ENCODE results near the gene ETFRF1.

Gene ETFRF1

DNA sequence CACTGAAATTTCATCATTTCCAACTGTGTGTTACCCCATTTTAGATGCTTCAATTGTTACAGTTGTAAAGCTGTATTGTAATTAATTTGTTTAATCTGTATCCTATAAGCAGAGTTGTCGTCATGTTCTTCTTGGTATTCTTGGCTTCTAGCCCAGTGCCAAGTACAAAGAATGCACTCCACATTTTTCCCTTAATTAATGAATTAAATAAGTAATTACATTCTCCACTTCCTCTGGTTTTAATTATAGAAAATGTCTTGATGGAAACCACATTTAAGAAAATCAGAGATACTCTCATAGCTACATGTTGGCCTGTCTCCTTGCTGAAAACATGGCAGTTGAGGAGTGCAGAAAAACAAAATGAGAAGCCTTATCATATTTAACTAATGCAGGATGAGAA, 823 bp upstream of the ETFRF1 start:
- no peak for TF ChIP-seq CTCF (IDR thresholded peaks at IDR 0.05; ENCODE audit: low read depth, low read length)
- no peak overlapping the region for H3K4me3 ChIP-seq (ENCODE audit: low read depth, low read length)

GRCh38 chr12:25194722-25195055, 348 bp upstream of the ETFRF1 start:
- no peak for TF ChIP-seq CTCF (IDR thresholded peaks at IDR 0.05; ENCODE audit: low read depth, low read length)
- H3K4me3 ChIP-seq (ENCODE audit: low read depth, low read length), result peak overlapping the region; percentile 85

DNA sequence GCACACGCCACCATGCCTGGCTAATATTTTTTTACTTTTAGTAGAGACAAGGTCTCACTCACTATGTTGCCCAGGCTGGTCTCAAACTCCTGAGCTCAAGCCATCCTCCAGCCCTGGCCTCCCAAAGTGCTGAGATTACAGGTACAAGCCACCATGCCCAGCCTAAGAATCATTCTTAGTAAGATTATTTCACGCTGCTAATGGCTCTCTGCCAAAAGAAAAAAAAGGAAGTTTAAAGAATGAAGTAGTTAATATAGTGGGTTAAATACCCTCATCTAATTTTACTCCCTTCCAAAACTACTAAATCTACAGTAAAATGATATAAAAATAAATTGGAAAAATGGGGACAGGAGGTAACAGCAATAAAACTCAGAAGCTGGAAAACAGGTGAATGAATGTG, 2.6 kb downstream of the ETFRF1 start:
- no peak for TF ChIP-seq CTCF (IDR thresholded peaks at IDR 0.05; ENCODE audit: low read depth, low read length)
- H3K4me3 ChIP-seq (ENCODE audit: low read depth, low read length), result no peak overlapping the region

DNA sequence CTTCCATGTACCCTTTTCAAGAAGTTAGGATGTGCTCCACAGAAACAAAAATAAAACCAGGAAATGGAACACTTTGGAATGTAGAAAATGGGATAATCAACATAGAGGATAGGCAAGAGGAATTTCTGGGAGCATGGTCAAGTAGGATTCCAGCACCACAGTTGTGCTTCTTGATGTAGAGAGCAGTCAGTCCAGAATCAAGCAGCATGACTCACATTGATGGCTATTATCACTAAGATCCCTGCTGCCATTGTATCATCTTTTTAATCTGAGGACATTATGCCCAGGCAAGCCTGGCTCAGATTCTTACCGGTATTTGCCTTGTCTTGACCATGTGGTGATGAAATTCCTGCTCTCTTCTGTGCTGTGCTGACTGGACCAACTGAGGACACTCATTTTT, 5.7 kb downstream of the ETFRF1 start:
- TF ChIP-seq CTCF (IDR thresholded peaks at IDR 0.05; ENCODE audit: low read depth, low read length), result no peak
- no peak overlapping the region for H3K4me3 ChIP-seq (ENCODE audit: low read depth, low read length)

DNA sequence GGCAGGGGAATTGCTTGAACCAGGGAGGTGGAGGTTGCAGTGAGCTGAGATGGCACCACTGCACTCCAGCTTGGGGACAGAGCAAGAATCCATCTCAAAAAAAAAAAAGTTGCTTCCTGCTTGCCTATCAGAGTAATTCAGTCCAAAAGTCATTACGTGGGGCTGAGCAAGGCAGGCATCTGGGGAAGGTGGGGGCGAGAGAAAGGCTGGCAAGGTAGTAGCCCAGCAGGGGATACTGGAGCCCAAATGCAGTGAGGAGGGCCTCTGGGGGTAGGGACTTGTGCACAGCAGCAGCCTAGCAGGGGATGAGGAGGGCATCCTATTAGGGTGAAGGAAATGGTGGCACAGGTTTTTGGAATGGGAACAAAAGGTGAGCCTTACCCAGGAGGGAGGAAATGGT, 7.1 kb downstream of the ETFRF1 start:
- H3K4me3 ChIP-seq (ENCODE audit: low read depth, low read length), result no peak overlapping the region

DNA sequence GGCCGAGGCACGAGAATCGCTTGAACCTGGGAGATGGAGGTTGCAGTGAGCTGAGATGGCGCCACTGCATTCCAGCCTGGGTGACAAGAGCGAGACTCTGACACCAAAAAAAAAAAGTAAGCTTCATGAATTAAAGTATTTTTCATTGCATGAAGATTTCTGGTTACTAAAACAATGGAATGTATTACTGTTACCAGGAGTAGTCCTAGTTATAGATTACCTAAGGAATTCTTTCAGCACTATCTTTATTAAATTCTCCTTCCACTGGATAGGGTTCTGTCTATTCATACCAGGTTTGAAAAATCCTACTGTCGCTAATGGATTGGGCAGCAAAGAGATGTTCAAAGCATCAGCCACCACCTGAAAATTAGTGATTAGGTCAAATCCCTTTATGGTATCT, 12.4 kb downstream of the ETFRF1 start:
- TF ChIP-seq CTCF (IDR thresholded peaks at IDR 0.05; ENCODE audit: low read depth, low read length), result no peak
- no peak overlapping the region for H3K4me3 ChIP-seq (ENCODE audit: low read depth, low read length)

More for the DNA sequence above, 7.1 kb downstream of the ETFRF1 start:
- TF ChIP-seq CTCF (IDR thresholded peaks at IDR 0.05; ENCODE audit: low read depth, low read length), result no peak

DNA sequence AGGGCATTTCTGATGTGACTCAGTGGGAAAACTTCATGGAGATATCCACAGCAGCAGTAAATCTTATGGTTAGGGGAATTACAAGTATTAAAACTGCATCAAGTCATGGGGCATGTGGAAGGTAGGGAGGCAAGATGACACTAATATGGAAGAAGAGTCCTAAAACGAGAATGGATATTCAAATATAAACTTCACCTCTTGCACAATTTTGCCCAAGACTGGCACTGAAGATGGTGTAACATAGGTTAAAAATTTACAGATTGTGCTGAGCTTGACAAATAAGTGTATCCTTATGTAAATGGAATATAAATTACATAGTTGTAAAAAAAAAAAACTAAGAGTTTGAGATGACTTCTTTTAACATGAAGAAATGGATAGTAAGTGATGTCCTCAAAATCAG, 12.8 kb downstream of the ETFRF1 start:
- no peak overlapping the region for H3K4me3 ChIP-seq (ENCODE audit: low read depth, low read length)
- no peak for TF ChIP-seq CTCF (IDR thresholded peaks at IDR 0.05; ENCODE audit: low read depth, low read length)
